Activated CD4-positive, CD25-positive, alpha-beta regulatory T cell treated with anti-CD3 and anti-CD28 coated beads, Interleukin-2, amount 50 U/mL, for 24 hours (primary cell): ENCODE measurements around the gene CEBPA.

Experiments
- ATAC-seq, 2 donors: fragments of 150-1000 bp; cut with Tn5 transposase; one replicate each; pipeline ENCODE4 v1.10.0; 2021; ENCODE audit warnings: mild to moderate bottlenecking in 1 of 2, moderate library complexity in 1 of 2

The CEBPA gene

GRCh38 chr19:33286899-33287298 lies 15.4 kb downstream of the CEBPA start:
- peak in 1 of 2 donors; percentile 49 for ATAC-seq

- no peak for ATAC-seq
These were observed 16.9 kb downstream of the CEBPA start for GRCh38 chr19:33285441-33285927.

GRCh38 chr19:33284756-33285155 lies 17.6 kb downstream of the CEBPA start:
- no peak for ATAC-seq

GRCh38 chr19:33284146-33284643 lies 18.1 kb downstream of the CEBPA start:
- ATAC-seq, result no peak

GRCh38 chr19:33283589-33283988 lies 18.7 kb downstream of the CEBPA start:
- no peak for ATAC-seq

GRCh38 chr19:33282036-33282671 lies 20.2 kb downstream of the CEBPA start:
- no peak for ATAC-seq

- no peak for ATAC-seq
These were observed 20.9 kb downstream of the CEBPA start for GRCh38 chr19:33281296-33281926.

GRCh38 chr19:33280351-33280921 lies 21.9 kb downstream of the CEBPA start:
- ATAC-seq, result peak; percentile 89 to 94

GRCh38 chr19:33279430-33280350 lies 22.6 kb downstream of the CEBPA start:
- no peak for ATAC-seq

- ATAC-seq, result no peak
These were observed 23.7 kb downstream of the CEBPA start for GRCh38 chr19:33278403-33279269.

GRCh38 chr19:33278023-33278402 lies 24.3 kb downstream of the CEBPA start:
- no peak for ATAC-seq

- ATAC-seq, result no peak
These were observed 24.9 kb downstream of the CEBPA start for GRCh38 chr19:33277434-33277833.

GRCh38 chr19:33275933-33276619 lies 26.3 kb downstream of the CEBPA start:
- ATAC-seq, result no peak

- no peak for ATAC-seq
These were observed 26.8 kb downstream of the CEBPA start for GRCh38 chr19:33275559-33275932.

GRCh38 chr19:33274663-33275558 lies 27.4 kb downstream of the CEBPA start:
- ATAC-seq, result no peak

GRCh38 chr19:33273881-33274662 lies 28.3 kb downstream of the CEBPA start:
- ATAC-seq, result peak; percentile 35 to 57

GRCh38 chr19:33273065-33273736 lies 29.1 kb downstream of the CEBPA start:
- ATAC-seq, result no peak

GRCh38 chr19:33271246-33272021 lies 30.9 kb downstream of the CEBPA start:
- ATAC-seq, result no peak
